HG03354 (cell line): ENCODE results near the gene TERT.

Experiments
- ATAC-seq: cut with Tn5 transposase; IDR thresholded peaks from one replicate; pipeline ENCODE4 v1.9.1; 2021; ENCODE audit warnings: mild to moderate bottlenecking; ENCODE audit not compliant: unreplicated experiment, poor library complexity, severe bottlenecking

The TERT gene

DNA sequence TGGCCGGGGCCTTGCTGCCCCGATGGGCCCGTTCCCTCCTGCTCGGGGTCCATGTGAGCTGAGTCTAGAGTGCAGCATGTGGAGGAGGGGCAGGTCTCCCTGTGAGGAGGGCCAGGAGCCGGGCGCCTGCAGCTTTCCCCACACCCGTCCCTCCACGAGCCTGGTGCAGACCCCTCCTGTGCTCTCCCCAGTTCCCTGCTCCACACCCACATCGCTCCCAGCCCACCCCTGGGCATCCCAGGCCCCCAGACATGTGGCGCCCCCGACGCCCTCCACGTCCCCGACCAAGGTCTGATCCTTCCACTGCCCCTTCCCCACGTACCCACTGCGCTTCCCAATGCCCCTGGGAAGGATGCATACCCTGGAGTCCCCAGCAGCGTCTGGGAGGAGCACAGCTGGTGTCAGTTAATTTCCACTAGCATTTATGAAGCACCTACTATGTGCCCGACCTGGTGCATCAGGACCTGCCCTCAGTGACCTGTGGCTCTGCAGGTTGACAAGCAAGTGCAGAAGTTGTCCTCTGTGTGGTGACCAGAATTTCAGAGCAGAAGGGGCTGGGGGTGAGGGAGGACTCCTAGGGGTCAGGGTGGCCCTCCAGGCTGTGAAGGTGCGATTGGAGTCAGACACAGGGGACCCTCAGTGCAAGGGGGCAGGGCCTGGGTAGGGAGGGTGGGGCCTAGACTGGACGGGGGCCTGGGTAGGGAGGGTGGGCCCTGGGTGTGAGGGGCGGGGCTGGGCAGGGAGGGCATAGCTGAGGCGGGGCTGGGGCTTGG, 80.5 kb downstream of the TERT start:
- ATAC-seq = no peak

DNA sequence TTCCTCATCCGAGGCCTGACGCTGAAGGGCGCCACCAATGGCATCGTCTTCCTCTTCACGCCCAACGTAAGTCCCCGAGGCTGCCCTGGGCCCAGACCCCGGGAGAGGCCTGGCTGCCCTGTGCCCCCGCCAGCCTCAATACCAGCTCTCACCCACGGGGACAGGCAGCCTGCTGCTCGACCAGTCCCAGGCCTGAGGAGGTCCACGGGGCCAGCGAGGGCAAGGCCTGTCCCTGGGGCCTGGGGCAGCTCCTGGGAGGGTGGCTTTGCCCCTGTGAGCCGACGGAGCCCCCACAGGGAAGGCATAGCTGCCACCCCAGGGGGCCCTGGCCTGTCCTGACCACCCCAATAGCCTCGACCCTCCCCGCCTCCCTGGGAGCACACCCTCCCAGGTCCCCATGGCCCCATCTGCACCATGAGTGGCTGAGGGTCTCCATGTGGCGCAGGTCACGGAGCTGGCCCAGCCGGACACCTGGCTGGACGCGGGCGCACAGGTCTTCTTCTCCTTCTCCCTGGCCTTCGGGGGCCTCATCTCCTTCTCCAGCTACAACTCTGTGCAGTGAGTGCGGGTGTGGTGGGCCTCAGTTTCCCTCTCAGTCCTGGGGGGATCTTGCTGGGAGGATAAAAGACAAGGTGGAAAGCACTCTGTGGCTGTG, 81.2 kb downstream of the TERT start:
- ATAC-seq = no peak

DNA sequence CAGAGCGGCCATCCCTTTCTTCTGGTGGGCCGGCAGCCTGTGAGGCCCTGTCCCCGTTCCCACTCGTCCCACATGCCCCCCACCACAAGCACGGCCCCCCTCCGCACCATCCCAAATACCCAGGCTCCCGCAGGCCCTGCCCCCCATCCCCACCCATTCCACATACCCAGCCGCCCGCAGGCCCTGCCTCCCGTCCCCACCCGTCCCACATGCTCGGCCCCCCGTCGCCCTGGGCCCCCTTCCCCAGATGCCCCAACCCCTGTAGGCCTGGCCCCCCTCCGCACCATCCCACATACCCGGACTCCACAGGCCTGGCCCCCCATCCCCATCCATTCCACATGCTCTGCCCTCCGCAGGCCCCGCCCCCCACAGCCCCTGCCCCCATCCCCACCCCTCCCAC, 82.0 kb downstream of the TERT start:
- no peak for ATAC-seq

DNA sequence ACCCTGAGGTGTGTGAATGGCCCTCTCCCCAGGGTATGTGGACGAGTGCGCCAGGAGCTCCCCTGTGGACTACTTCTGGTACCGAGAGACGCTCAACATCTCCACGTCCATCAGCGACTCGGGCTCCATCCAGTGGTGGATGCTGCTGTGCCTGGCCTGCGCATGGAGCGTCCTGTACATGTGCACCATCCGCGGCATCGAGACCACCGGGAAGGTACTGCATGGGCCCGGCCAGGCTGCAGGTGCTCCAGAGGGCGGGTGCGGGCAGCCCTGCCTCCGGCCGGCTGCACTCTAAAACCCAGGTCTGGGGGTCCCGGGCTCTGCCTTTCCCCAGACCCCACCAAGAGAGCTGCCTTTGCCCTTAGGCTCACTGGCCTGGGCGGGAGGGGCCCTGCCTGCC, 82.6 kb downstream of the TERT start:
- no peak for ATAC-seq

DNA sequence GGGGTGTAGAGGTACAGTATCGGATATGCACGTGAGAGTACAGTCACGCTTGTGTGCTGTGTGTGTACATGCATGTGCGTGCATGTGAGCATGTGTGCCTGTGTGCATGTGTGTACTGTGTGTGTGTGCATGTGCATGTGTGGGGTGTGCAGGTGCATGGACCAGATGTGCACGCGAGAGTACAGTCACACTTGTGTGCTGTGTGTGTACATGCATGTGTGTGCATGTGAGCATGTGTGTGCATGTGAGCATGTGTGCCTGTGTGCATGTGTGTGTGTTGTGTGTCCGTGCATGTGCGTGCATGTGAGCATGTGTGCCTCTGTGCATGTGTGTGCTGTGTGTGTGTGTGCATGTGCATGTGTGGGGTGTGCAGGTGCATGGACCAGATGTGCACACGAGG, 83.2 kb downstream of the TERT start:
- ATAC-seq = no peak

DNA sequence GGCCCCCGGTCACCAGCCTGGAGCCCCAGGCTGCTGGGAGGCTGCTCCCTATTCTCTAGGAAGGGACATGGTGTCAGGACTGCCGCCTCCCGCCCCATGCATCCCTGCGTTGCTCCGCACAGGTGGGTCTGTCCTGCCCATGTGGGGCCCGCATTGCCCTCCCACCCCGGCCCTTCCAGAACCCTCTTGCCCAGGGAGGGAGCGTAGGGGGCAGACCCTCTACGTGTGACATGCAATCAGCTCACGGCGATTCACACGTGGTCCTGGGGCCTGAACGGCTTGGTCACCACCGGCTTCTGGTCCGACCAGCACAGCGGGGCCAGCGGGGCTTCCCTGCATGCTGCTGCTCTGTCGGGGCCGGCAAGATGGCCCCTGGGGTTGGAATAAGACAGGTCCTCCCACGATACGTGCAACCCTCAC, 84.0 kb downstream of the TERT start:
- no peak for ATAC-seq

DNA sequence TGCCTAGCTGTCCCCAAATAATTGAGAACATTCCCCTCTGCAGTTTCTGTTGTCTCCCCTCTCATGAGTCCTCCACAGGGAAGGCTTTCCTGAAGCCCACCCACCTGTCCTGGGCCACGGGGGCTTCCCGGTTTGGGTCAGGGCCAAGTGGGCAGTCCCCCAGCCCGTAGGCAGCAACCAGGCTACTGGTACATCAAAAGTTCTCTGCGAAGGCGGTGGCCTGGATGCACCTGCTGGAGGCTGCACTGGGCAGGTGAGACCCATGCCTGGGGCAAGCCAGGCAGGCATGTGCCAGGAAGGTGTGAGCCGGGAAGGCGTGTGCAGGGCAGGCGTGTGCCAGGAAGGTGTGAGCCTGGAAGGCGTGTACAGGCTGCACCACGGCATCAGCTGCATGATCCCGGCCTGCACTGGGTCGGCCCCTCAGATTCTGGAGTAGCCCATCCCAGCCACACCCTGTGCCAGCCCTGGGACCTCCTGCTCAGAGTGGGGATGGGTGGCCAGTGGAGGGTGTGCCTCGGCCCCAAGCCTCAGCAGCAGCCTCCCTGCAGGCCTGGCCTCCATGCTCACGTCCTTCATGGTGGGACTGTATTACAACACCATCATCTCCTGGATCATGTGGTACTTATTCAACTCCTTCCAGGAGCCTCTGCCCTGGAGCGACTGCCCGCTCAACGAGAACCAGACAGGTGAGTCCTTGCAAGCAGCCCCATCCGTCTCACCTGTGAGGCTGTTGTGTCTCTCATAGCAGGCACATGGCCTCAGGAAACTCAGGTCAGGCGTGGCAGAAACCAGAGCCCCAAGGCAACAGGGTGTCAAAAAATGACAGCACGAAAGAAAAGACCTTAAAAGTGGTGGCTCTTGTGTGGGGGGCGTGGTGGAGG, 84.7 kb downstream of the TERT start:
- ATAC-seq = no peak

DNA sequence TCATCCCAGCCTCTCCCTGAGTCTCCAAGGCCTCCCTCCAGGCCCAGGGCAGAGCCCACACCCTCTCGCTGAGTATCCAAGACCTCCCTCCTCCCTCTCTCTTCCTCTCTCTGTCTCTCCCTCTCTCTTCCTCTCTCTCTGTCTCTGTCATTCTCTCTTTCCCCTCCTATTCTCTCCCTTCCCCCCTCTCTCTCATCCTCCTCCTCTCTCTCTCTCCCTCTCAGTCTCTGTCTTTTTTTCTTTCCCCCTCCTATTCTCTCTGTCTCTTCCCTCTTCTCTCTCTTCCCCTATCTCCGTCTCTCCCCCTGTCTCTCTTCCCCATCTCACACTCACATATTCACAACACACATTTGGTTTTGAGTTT, 85.4 kb downstream of the TERT start:
- no peak for ATAC-seq

DNA sequence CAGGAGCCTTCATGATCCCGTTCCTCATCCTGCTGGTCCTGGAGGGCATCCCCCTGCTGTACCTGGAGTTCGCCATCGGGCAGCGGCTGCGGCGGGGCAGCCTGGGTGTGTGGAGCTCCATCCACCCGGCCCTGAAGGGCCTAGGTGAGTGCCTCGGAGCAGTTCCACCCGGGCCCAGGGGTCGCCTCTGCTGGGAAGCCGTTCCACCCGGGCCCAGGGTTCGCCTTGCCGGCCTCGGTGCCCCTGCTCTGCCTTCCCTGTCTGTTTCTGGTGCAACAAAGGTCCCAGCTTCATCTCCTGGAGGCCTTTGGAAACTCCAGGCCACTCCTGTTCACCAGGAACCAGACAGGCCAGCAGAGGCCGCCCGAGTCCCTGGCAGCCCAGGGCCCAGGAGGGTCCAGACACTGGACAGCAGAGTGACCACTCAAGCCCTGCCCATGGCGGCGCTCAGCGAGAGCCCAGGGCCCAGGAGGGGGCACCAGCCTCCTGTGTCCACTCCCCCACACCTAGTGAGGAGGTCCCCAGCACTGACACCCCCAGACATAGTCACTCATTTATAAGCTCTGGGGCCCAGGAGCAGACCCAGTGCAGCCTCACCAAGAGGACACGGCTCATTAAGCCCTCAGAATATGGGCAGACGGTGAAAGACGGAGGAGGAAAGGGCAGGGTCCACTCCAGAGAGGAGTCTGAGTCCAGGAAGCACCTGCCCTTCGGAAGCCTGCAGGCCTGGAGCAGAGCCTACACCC, 86.0 kb downstream of the TERT start:
- ATAC-seq = no peak

DNA sequence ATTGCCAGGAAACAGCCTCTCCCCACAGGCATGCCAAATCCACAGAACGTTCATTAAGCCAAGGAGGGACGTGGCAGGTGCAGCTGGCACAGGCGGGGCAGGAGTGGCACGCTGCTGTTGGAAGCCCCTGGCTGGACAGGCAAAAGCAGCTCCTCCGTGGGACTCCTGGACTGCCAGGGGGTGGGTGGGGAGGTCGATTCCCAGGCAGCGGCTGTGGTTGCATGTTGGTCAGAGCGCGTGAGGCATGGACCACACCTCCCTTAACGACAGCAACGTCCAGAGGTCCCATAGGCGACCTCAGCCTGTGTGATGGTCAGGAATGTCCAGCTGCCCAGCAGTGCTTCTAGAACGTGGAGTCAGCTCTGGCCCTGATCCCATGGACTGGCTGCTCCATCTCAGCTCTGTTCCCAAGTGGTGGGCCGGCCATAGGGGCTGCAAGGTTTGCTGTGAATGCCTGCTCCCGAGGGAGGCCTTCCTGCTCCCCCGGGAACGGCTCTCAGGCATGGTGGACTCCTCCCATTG, 86.6 kb downstream of the TERT start:
- no peak for ATAC-seq

DNA sequence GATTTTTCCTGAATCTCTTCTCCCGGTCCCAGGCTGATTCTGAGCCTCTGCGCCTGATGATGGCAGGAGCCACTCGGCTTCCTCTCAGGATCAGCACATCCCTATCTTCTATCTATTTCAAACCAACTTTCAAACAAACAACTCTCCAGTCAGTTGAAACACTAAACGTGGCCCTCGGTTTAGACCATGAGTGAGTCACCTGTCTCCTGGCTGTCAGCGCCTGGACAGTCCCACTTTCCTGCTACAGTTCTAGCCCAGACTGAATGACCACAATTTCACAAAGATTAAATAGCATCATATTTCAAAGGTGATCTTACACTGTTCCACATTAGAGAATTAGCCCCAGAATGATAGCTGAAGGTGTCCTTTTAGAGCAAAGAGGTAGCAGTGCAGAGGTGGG, 87.3 kb downstream of the TERT start:
- ATAC-seq = no peak

DNA sequence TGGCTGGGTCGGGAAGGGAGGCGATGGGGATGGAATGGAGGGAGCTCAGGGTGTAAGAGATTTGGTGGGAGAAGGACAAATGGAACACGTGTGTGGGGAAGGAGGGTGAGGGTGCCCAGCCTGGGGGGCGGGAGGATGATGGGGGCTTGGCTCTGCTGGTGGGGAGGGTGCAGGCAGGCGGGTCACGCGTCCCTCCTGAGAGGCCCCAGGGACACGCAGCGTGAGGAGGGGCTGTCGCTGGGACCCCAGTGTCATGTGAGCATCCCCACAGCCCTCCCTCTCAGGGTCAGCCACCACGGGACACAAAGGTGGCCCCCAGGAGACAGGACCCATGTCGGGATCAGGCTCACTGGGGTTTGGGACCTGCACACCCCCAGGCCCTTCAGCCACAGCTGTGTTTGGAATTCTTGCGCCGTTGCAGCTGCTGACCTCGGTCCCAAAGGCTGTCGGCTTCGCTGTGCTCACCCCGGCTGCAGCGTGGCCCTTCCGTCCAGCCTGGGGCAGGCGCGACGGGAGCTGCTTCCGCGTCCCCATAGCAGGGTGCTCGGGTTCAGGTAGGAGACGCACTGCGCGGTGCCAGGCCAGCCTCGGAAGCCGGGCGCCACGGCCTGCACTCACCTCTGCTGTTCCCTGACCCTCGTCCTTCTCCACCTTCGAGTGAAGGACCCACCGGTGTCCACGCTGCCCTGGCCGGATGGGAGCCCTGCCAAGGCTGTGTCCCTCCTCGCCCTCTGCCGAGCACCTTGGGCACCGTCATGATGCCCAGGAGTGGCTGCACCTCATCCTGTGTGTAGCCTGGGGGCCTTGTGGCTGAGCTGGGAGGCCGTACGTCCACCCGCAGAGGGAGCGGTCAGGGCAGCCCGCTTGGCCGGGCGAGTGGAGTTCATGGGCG, 88.1 kb downstream of the TERT start:
- no peak for ATAC-seq

DNA sequence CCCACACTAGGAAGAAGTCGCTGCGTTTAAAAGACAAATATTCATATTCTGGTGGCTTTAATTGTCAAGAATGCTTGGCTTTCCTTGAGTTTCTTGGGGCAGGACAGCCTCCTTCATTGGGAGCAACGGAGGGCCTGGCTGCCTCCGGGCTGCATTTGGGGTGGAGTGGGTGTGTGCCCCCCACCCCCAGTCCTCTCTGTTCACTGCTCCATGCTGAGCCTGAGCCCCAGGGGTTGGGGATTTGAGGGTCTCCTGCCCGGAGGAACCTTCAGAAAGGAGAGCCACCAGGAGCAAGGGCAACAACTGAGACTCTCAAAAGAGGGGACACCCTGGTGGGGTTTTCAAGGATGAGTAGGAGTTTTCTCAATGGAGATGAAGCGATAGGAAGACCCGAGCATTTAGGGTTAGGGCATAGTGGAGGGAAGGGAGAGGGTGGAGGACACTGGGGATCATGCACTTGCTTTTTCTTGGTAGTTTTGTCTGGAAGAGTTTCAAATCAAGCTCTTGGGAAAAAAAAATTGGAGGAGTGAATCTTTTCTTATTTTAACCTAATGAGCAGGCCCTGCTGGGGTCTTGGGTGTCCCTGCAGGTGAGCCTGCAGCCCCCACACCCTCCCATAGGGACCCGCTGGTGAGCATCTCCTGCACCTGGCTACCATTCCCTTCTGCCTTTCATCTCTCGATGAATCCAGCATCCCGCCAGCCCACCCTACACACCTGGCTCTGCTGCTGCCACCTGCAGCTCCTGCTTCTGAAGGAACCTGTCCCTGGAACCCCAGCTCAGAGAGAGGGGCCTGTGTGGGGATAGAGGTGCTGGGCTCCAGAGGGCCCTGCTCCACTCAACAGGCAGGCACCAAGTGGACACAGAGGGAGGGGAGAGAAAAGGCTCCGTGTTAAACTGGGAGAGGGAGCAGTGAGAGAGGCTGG, 89.3 kb downstream of the TERT start:
- no peak for ATAC-seq

DNA sequence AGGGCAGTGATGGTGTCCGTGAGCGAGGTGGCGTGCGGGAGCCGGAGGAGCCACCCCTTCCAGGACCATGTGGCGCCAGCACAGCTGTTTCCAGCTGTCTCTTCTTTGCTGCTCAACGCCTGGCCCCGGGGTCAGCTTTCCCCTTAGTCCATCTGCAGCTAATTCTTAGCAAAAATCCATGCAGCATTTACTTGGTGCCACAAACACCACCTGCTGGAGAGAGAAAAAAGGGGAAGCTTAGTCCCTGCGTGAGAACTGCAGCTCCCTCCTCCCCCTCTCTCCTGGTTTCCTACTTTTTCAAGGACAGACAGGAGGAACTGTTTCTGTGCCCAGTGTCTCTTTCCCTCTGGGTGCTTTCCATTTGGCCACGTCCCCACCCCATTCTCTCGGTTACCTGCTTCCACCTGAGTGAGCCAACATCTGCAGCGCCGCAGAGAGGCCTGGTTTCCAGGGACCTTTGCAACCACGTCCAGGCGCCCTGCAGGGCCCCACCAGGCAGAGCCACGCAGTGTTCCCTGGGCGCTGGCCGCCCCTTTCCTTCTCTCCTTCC, 90.1 kb downstream of the TERT start:
- no peak for ATAC-seq

DNA sequence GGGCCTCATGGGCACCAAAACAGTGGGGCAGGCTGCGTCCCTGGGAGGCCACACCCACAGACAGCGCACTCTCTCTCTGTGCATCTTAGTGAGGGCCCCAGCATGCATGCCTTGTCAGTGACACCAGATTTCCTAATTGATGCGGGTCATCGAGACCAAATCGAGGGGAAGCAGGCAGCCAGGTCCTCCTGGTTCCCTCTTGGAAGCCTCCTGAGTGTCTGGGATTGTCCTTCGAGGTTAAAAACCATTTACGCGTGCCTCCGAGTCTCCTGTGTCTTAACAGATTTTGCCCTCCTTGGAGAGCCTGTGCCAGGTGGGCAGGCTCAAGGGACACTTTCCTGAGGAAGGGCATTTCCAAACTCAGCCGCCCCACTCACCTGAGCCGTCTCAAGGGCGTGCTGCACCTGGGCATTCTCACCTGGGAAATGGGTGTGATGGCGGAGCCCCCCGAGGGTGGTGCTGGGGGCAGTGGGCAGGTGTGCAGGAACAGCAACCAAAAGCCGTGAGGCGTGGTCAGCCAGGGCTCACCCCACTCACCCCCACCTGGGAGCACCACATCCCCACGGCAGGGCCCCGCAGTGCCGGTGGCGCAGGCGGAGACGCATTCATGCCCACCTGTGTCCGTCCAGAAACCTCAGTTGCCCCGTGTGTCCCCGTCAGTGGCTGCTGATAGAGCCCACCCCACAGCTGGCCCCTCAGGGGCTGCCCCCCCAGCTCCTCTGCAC, 90.7 kb downstream of the TERT start:
- ATAC-seq = no peak

DNA sequence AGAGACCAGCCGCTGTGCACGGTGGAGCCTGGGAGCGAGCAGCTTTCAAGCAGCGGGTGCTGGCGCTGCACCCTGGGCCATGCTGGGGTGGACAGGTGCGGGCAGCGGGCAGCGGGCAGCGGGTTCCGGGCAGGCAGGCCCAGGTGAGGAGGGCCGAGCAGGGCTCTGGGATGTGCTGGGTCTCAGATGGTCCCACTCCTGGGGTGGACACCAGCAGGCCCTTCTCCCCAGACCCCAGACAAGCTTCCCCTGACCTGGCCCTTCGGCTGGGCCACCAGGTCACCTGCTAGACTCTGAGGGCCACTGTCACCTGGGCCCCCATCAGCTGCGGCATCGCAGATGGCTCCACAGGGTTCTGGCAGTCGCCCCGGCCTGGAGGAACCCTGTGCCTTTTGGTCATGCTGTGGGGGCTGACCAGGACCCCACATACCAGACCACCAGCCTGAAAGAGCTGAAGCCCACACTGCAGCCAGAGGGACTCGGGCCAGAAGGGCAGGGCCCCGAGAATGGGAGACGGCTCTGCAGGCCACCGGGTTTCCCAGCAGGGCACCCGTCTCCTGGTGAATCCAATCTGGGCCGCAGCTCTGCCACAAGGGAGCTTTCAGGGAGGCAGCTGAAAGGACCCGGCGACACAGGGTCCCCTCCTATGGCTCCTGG, 91.4 kb downstream of the TERT start:
- ATAC-seq = no peak
